ENCODE results near the gene ELOVL7. TPM values are rescaled to one million over a fixed set of nuclear protein-coding genes. Genes with fewer than 3 reads are reported as not detected.

ELOVL7 gene
- total RNA-seq, 1 donor from 2014 or later = 0.68 TPM

DNA sequence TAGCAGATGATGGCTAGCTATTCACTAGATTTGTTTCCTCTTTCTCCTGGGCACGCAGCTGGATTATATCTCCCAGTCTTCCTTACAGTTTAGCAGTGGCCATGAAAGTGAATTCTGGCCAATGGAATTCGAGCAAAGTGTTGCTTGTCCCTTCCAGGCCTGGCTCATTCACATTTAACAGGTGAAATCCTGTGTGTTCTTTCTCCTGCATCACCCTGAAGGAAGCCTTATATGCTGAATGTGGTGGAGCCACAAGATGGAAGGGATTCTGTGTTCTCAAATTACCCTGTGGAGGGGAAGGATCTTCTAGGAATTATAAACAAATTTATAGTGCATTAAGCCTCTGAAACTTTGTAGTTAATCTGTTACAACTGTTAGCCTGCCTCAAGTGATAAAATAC is 8.2 kb upstream of the ELOVL7 start:
- intact Hi-C loops (cut with micrococcal nuclease) = no loop called here
- Mint-ChIP-seq H3K4me3 (ENCODE audit: low read depth) (no peak overlapping the region), H3K27me3 (ENCODE audit: low read depth) (no peaks in the 10 kb centered on the region), H3K4me1 (ENCODE audit: low read depth) (no peaks in the 10 kb centered on the region), H3K36me3 (ENCODE audit: low read depth) (no peaks in the 10 kb centered on the region), H3K9me3 (no peaks in the 10 kb centered on the region), H3K27ac (no peak overlapping the region)
- no peak for DNase-seq (ENCODE audit: low spot score)

- intact Hi-C loops (cut with micrococcal nuclease) = no loop called here
- DNase-seq (ENCODE audit: low spot score) = no peak
- Mint-ChIP-seq H3K27me3 (ENCODE audit: low read depth) (peaks cover 3% of the 10 kb centered on the region), H3K4me1 (ENCODE audit: low read depth) (no peaks in the 10 kb centered on the region), H3K36me3 (ENCODE audit: low read depth) (no peaks in the 10 kb centered on the region), H3K9me3 (no peaks in the 10 kb centered on the region), H3K27ac (no peak overlapping the region), H3K4me3 (ENCODE audit: low read depth) (no peak overlapping the region)
Observed at GRCh38 chr5:60851626-60852025, 7.6 kb upstream of the ELOVL7 start.

DNA sequence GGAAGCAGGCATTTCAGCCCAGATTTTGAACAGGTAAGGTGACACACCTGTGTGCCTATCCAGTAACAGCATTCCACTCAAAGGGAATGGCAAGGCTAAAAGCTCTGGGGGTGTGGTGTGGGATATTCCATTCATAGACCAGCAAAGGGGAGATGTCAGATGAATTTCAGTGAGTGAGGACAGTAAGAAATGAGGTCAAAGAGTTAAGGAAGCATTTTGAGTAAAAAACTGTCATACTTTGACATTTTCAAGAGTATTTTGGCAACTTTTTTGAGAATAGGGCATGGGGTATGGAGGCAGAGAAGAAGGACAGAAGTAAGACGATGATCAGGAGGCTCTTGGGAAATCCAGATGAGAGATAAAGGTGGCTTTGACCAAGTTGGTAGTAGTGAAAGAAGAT is 2.2 kb upstream of the ELOVL7 start:
- H3K27ac Mint-ChIP-seq = no peak overlapping the region
- no peak overlapping the region for H3K4me3 Mint-ChIP-seq (ENCODE audit: low read depth)
- intact Hi-C loops (cut with micrococcal nuclease) = no loop called here
- no peaks in the 10 kb centered on the region for H3K9me3 Mint-ChIP-seq
- peaks cover 43% of the 10 kb centered on the region for H3K27me3 Mint-ChIP-seq (ENCODE audit: low read depth)
- no peaks in the 10 kb centered on the region for H3K36me3 Mint-ChIP-seq (ENCODE audit: low read depth)
- DNase-seq (ENCODE audit: low spot score) = no peak
- peaks cover 12% of the 10 kb centered on the region for H3K4me1 Mint-ChIP-seq (ENCODE audit: low read depth)

- DNase-seq (ENCODE audit: low spot score) = no peak
- Mint-ChIP-seq H3K9me3 (no peaks in the 10 kb centered on the region), H3K36me3 (ENCODE audit: low read depth) (no peaks in the 10 kb centered on the region), H3K4me1 (ENCODE audit: low read depth) (peaks cover 12% of the 10 kb centered on the region), H3K4me3 (ENCODE audit: low read depth) (peak overlapping the region; percentile 79), H3K27ac (no peak overlapping the region), H3K27me3 (ENCODE audit: low read depth) (peaks cover 50% of the 10 kb centered on the region)
- intact Hi-C loops (cut with micrococcal nuclease) = loop anchor here (5.0 kb wide), 1 partner anchor 141 kb away; the partner anchor contains the start of gene DEPDC1B
Observed at GRCh38 chr5:60843386-60843935, 608 bp downstream of the ELOVL7 start.

DNA sequence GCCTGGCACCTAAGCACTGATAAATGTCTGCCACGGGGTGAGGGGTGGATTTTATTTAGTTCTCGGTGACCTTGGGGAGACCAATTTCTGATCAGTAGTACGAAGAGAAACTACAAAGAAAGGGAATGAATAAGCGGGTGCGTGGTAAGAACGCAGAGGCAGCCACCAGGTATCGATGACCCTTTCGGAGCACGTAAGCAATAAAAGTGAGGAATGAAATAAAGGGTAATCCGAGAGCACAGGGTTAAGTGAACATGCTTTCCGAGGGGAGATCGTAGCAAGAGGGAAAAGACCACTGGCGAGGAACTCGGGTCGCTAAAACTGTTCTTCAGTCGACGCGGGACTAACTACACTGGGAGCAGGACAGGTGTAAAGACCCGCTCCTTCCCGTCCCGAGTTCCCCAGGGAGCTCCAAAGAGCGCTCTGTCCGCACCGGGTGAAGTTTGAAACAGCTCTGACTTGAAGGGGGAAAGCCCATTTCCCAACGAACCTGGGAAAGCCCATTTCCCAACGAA is 1.1 kb downstream of the ELOVL7 start:
- Mint-ChIP-seq H3K27ac (no peak overlapping the region), H3K36me3 (ENCODE audit: low read depth) (no peaks in the 10 kb centered on the region), H3K4me1 (ENCODE audit: low read depth) (peaks cover 15% of the 10 kb centered on the region), H3K4me3 (ENCODE audit: low read depth) (peak overlapping the region; percentile 79), H3K9me3 (no peaks in the 10 kb centered on the region), H3K27me3 (ENCODE audit: low read depth) (peaks cover 53% of the 10 kb centered on the region)
- intact Hi-C loops (cut with micrococcal nuclease) = loop anchor here (5.0 kb wide), 1 partner anchor 141 kb away; the partner anchor contains the start of gene DEPDC1B
- DNase-seq (ENCODE audit: low spot score) = no peak

- H3K27ac Mint-ChIP-seq = no peak overlapping the region
- no peak overlapping the region for H3K4me3 Mint-ChIP-seq (ENCODE audit: low read depth)
- no peaks in the 10 kb centered on the region for H3K36me3 Mint-ChIP-seq (ENCODE audit: low read depth)
- DNase-seq (ENCODE audit: low spot score) = no peak
- intact Hi-C loops (cut with micrococcal nuclease) = loop anchor here (5.0 kb wide), 1 partner anchor 139 kb away; the partner anchor contains the start of gene DEPDC1B
- H3K4me1 Mint-ChIP-seq (ENCODE audit: low read depth) = peaks cover 15% of the 10 kb centered on the region
- peaks cover 47% of the 10 kb centered on the region for H3K27me3 Mint-ChIP-seq (ENCODE audit: low read depth)
- no peaks in the 10 kb centered on the region for H3K9me3 Mint-ChIP-seq
Observed at GRCh38 chr5:60841361-60841760, 2.7 kb downstream of the ELOVL7 start.

- Mint-ChIP-seq H3K36me3 (ENCODE audit: low read depth) (no peaks in the 10 kb centered on the region), H3K27me3 (ENCODE audit: low read depth) (peaks cover 11% of the 10 kb centered on the region), H3K9me3 (no peaks in the 10 kb centered on the region), H3K4me3 (ENCODE audit: low read depth) (no peak overlapping the region), H3K27ac (no peak overlapping the region), H3K4me1 (ENCODE audit: low read depth) (peaks cover 3% of the 10 kb centered on the region)
- no peak for DNase-seq (ENCODE audit: low spot score)
- intact Hi-C loops (cut with micrococcal nuclease) = no loop called here
Observed at GRCh38 chr5:60836131-60836530, 7.9 kb downstream of the ELOVL7 start.

DNA sequence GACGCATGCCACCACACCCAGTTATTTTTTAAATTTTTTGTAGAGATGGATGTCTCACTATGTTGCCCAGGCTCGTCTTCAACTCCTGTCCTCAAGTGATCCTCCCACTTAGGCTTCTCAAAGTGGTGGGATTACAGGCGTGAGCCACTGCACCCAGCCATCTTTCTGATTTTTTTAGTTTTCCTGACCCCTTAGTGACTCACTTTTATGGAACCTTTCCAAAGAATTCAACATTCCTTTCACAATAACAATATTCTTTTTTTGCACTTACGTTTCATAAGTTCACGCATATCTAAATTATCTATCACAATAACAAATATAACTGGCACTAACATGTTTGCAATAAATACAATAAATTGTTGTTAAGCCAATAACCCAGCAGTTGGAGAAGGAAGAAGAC is 8.5 kb downstream of the ELOVL7 start:
- H3K4me1 Mint-ChIP-seq (ENCODE audit: low read depth) = peaks cover 5% of the 10 kb centered on the region
- intact Hi-C loops (cut with micrococcal nuclease) = no loop called here
- H3K9me3 Mint-ChIP-seq = no peaks in the 10 kb centered on the region
- no peak overlapping the region for H3K27ac Mint-ChIP-seq
- no peak for DNase-seq (ENCODE audit: low spot score)
- no peaks in the 10 kb centered on the region for H3K36me3 Mint-ChIP-seq (ENCODE audit: low read depth)
- H3K27me3 Mint-ChIP-seq (ENCODE audit: low read depth) = peaks cover 9% of the 10 kb centered on the region
- no peak overlapping the region for H3K4me3 Mint-ChIP-seq (ENCODE audit: low read depth)

- intact Hi-C loops (cut with micrococcal nuclease) = no loop called here
- no peak for DNase-seq (ENCODE audit: low spot score)
- Mint-ChIP-seq H3K36me3 (ENCODE audit: low read depth) (no peaks in the 10 kb centered on the region), H3K27ac (no peak overlapping the region), H3K27me3 (ENCODE audit: low read depth) (peaks cover 5% of the 10 kb centered on the region), H3K4me1 (ENCODE audit: low read depth) (peaks cover 15% of the 10 kb centered on the region), H3K9me3 (no peaks in the 10 kb centered on the region), H3K4me3 (ENCODE audit: low read depth) (no peak overlapping the region)
Observed at GRCh38 chr5:60833520-60833919, 10.5 kb downstream of the ELOVL7 start.

DNA sequence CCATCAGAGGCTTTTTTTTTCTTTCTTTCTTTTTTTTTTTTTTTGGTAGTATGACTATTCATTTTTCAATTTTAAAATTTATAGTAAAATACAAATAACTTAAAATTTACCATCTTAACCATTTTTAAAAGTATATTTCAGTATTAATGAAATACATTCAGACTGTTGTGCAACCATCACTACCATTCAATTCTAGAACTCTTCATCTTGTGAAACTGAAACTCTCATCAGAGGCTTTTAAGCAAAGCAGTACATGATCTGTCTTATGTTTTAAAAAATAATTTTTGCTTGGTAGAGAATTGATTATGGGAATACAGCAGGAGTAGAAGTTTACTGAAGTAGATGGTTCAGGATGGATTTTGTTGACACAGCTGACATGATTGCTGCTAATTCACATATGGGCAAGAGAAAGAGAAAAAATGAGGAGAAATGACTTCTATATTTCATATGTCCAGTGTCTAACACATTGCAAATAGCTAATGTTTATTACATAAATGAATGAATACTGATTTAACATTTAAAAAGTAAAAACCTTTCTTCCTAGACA is 13.4 kb downstream of the ELOVL7 start:
- H3K4me3 Mint-ChIP-seq (ENCODE audit: low read depth) = no peak overlapping the region
- peaks cover 24% of the 10 kb centered on the region for H3K4me1 Mint-ChIP-seq (ENCODE audit: low read depth)
- intact Hi-C loops (cut with micrococcal nuclease) = no loop called here
- H3K27ac Mint-ChIP-seq = no peak overlapping the region
- H3K27me3 Mint-ChIP-seq (ENCODE audit: low read depth) = peaks cover 4% of the 10 kb centered on the region
- H3K36me3 Mint-ChIP-seq (ENCODE audit: low read depth) = no peaks in the 10 kb centered on the region
- no peak for DNase-seq (ENCODE audit: low spot score)
- no peaks in the 10 kb centered on the region for H3K9me3 Mint-ChIP-seq

DNA sequence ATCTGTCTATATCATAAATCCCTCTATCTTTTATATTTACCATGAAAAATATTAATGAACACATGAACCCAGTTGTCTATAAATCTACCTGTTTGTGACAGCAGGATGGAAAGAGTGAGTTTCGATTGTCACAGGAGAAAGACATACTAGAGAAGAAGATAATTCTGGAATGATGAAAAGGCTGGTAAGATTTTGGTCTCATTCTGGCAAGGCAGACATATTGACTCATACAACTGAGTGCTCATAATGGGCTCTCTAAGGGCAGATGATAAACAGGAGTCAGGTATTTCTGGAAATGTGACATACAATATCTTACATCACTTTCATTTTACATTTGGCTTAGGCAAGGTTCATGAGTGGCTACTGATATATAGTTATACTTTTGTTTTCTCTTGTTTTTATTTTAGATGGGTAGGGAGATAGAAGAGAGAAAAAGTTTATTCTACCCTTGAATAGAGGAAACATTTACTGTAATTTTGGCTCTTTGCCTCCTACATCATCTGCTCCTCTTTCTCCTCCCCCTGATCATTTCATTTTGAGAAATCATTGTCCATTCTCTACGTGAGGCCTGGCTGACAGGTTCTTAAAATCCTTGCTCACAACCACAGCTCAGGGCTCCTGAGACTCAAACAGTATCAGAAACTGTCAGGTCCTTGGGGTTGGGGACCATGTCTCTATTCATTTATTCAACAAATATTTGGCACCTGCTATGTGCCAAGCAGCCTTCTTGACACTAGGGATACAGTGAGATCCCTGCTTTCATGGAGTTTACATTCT is 14.4 kb downstream of the ELOVL7 start:
- intact Hi-C loops (cut with micrococcal nuclease) = no loop called here
- Mint-ChIP-seq H3K4me3 (ENCODE audit: low read depth) (peak overlapping the region; percentile 6), H3K36me3 (ENCODE audit: low read depth) (no peaks in the 10 kb centered on the region), H3K27me3 (ENCODE audit: low read depth) (peaks cover 3% of the 10 kb centered on the region), H3K27ac (peak overlapping the region; percentile 53), H3K9me3 (no peaks in the 10 kb centered on the region), H3K4me1 (ENCODE audit: low read depth) (peaks cover 24% of the 10 kb centered on the region)
- no peak for DNase-seq (ENCODE audit: low spot score)

GRCh38 chr5:60827201-60827600 is 16.9 kb downstream of the ELOVL7 start:
- no peak for DNase-seq (ENCODE audit: low spot score)
- Mint-ChIP-seq H3K27me3 (ENCODE audit: low read depth) (peaks cover 3% of the 10 kb centered on the region), H3K9me3 (no peaks in the 10 kb centered on the region), H3K36me3 (ENCODE audit: low read depth) (no peaks in the 10 kb centered on the region), H3K27ac (no peak overlapping the region), H3K4me3 (ENCODE audit: low read depth) (no peak overlapping the region), H3K4me1 (ENCODE audit: low read depth) (peaks cover 24% of the 10 kb centered on the region)
- intact Hi-C loops (cut with micrococcal nuclease) = no loop called here

- intact Hi-C loops (cut with micrococcal nuclease) = no loop called here
- Mint-ChIP-seq H3K27me3 (ENCODE audit: low read depth) (peaks cover 3% of the 10 kb centered on the region), H3K27ac (no peak overlapping the region)
Observed at GRCh38 chr5:60826653-60827052, 17.4 kb downstream of the ELOVL7 start.

More at GRCh38 chr5:60826653-60827052, 17.4 kb downstream of the ELOVL7 start:
- Mint-ChIP-seq H3K4me3 (ENCODE audit: low read depth) (no peak overlapping the region), H3K36me3 (ENCODE audit: low read depth) (no peaks in the 10 kb centered on the region), H3K9me3 (no peaks in the 10 kb centered on the region), H3K4me1 (ENCODE audit: low read depth) (peaks cover 24% of the 10 kb centered on the region)
- no peak for DNase-seq (ENCODE audit: low spot score)

Data from activated T-helper 2 cell treated with anti-CD3 and anti-CD28 coated beads, Interferon-gamma antibody, Interleukin-2, Interleukin-4, amounts not matched to agents 10 μg/mL and 5 μg/mL and 100 μg/mL, durations not matched to agents 14 hours and 24 hours and 36 hours (primary cell).